H4 (cell line): ENCODE results near the gene CCNL1. TPM values are rescaled to one million over a fixed set of nuclear protein-coding genes. Genes with fewer than 3 reads are reported as not detected.
"Not testable (repeated sequence)": the region's sequence is repeated elsewhere in the genome, so short reads cannot be mapped to it uniquely, and the experiment has no call there.

Experiments used
- DNase-seq: peaks from one replicate; pipeline ENCODE4 v3.0.0-alpha.2; 2015; ENCODE audit warnings: low spot score
- total RNA-seq: library from RNA; depleted of rRNA; stranded (reverse); fragments of >200 nt; shearing (Covaris generic); gene quantifications from 2 replicates; pipeline ENCODE4 v1.2.3, GENCODE V29; 2014

The CCNL1 gene
- total RNA-seq, 1 experiment from 2014 or later: 30.6 TPM

DNA sequence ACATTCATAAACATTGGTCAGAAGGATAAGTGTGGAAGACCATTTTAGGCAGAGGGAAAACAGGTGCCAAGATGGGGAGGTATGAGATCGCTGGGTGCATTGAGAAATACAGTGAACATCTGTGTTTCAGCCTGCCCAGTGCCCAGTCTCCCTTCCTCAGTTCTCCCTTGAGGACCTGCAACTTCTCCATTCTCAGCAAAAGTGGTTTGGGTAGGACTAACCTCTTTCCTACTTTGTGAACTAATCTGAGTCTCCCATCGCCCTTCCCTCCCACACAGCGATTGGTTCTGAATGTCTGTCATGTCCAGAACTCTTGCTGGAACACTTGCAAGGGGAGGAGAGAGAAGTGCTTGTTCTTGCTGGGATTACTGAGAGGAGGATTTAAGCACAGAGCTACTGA is 10.9 kb upstream of the CCNL1 start:
- no peak for DNase-seq

DNA sequence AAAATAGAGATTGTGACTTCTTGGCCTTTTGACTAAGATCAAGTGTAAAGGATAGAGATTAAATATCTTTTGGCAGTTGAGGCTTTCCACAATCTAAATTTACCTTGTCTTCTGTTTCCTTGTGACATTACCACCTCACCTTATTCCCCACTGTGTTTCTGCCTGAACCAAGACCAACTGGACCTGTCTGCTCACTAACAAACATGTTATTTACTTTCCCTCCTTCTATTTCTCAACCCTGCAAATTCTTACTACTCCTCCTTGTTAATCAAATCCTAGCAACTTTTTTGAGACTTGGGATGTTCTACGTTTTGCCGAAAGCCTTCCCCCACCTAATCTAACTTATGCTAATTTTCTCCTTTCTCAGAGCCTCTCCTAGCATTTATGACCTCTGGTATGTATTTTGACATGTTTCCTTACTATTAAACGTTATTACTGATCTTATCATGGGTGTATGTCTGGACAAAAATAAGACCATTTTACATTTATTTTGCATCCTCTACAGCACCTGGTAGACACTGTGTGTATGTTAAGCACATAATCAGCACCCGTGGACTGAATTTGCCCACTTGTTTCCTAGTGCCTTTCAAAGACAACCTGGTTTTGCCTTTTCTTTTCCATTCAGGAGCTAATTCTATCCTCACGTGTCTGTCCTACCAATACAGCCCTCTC is 7.6 kb upstream of the CCNL1 start:
- DNase-seq: no peak

GRCh38 chr3:157166561-157166960 is 6.6 kb upstream of the CCNL1 start:
- no peak for DNase-seq

- DNase-seq: no peak
Measured at GRCh38 chr3:157166115-157166514, 6.2 kb upstream of the CCNL1 start.

- no peak for DNase-seq
Measured at GRCh38 chr3:157163217-157163953, 3.4 kb upstream of the CCNL1 start.

GRCh38 chr3:157162620-157163019 is 2.7 kb upstream of the CCNL1 start:
- DNase-seq: not testable (repeated sequence)

GRCh38 chr3:157160658-157161424 is 894 bp upstream of the CCNL1 start:
- peak; percentile 87 for DNase-seq

GRCh38 chr3:157159037-157159761 is 748 bp downstream of the CCNL1 start:
- peak; percentile 52 for DNase-seq

GRCh38 chr3:157157836-157158235 is 2.1 kb downstream of the CCNL1 start:
- DNase-seq: no peak

GRCh38 chr3:157156837-157157635 is 2.9 kb downstream of the CCNL1 start:
- peak; percentile 22 for DNase-seq

GRCh38 chr3:157155591-157155990 is 4.4 kb downstream of the CCNL1 start:
- no peak for DNase-seq

DNA sequence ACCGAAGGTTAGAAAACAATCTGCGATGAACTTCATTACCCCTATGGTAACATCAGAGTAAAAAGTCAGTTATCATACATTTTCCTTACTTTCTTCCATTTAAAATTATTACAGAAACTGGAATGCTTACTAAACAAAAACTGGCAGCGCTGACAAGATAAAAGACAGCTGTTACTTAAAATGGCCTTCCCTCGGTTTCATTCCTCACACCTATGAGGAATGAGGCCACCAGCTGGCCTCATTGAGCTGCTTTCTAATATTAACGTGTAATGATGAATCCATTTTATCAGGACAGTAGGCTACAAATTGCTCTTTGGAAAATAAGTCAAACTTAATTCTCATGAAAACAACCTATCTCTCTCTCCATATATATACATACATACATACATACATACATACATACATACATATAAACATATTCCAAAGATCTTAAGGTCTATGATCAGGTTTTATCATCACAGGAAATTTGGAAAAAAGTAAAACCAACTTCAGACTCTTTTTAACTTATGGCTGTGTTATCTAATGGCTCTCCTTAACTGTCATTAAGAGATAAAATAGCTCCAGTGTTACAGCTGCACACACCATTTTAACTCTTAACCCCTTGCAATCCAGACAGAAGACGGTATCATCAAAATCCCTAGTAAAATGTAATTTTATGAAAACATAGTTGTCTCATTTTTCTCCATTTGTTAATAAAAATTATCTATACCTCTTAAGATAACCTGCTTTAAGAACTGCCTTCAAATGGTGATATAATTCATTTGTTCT is 5.2 kb downstream of the CCNL1 start:
- no peak for DNase-seq

DNA sequence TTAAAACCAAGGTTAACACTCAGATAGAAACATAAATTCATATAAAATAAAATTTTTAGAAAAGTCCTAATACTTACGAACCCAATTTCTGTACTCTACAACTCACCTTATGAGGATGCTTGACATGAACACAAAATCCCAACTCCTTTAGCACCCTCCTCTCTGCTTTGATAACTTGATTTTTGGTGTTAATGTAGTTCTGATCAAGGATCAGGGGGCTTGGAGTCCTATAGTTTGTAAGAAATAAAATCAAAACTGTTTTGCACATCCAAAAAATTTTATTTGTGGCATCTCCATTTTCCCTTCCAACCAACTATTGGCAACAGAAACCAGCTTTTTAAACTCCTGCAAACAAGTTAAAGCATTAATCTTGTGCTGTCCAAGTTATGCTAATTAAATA is 7.0 kb downstream of the CCNL1 start:
- DNase-seq: no peak

GRCh38 chr3:157152438-157152837 is 7.5 kb downstream of the CCNL1 start:
- no peak for DNase-seq

- DNase-seq: no peak
Measured at GRCh38 chr3:157151627-157152026, 8.3 kb downstream of the CCNL1 start.

DNA sequence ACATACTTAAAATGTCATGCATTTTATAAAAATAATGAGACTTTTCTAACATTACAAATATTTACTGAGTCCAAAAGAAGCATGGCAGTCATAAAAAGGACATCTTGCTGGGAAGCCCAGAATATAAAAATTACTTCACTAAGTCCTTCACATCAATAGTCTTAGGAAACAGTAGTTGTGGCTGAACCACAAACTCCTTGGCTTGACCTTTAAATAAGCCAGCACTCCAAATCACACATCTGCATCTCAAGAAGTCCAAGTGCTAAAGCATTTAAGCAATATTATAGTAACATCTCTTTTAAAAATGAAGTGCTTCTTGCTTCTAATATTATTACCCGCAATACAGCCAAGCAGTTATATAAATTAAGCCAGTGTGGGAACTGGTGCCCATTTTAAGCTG is 8.8 kb downstream of the CCNL1 start:
- no peak for DNase-seq

- DNase-seq: no peak
Measured at GRCh38 chr3:157149136-157149696, 10.7 kb downstream of the CCNL1 start.

DNA sequence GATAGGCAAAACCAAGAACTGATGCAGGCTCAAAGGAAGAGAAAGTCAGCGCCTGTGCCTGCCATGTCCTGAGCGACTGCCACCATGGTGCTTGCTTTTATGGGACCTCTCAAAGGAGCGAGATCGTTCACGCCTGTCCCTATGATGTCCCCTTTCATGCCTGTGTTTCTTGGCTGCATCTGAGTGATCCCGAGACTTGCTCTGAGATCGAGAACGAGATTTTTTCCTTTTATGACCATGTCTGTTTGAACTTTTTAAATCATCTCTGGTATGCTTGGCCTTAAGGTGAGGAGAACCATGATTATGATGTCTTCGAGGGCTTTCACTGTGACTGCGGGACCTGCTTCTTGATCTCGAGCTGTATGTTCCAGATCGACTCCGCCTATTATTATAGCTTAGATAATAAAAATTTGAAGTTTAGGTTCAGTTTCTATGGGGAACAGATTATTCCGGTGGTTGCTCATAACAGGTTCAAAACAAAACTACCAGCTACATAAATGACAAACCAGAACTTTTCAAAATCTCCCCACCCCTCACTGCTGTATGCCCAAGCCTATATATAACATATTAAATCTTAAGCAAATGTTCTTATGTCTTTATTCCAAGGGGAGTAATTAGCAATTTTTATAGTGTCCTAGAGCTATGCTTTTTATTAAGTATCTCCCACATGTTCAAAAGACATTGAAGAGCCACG is 11.6 kb downstream of the CCNL1 start:
- DNase-seq: no peak

GRCh38 chr3:157147099-157147803 is 12.7 kb downstream of the CCNL1 start:
- DNase-seq: no peak
